ENCODE data around the gene ELMO3.

ELMO3 gene

GRCh38 chr16:67210069-67210937 is 11.4 kb downstream of the ELMO3 start:
- no peak overlapping the region for H3K27ac ChIP-seq
- TF ChIP-seq CTCF (conservative IDR thresholded peaks at IDR 0.05), result no peak

- TF ChIP-seq CTCF (conservative IDR thresholded peaks at IDR 0.05), result no peak
- no peak overlapping the region for H3K27ac ChIP-seq
Observed at GRCh38 chr16:67211674-67212073, 12.7 kb downstream of the ELMO3 start.

- H3K27ac ChIP-seq, result no peak overlapping the region
- no peak for TF ChIP-seq CTCF (conservative IDR thresholded peaks at IDR 0.05)
Observed at GRCh38 chr16:67212766-67213165, 13.8 kb downstream of the ELMO3 start.

- TF ChIP-seq CTCF (conservative IDR thresholded peaks at IDR 0.05), result no peak
- H3K27ac ChIP-seq, result no peak overlapping the region
Observed at GRCh38 chr16:67213197-67214019, 14.5 kb downstream of the ELMO3 start.

- TF ChIP-seq CTCF (conservative IDR thresholded peaks at IDR 0.05), result no peak
- H3K27ac ChIP-seq, result no peak overlapping the region
Observed at GRCh38 chr16:67215706-67216105, 16.8 kb downstream of the ELMO3 start.

GRCh38 chr16:67216612-67217490 is 17.9 kb downstream of the ELMO3 start:
- no peak overlapping the region for H3K27ac ChIP-seq
- no peak for TF ChIP-seq CTCF (conservative IDR thresholded peaks at IDR 0.05)

Data from VCaP (cell line).